HG03095 (cell line): Measurements from ENCODE around the gene HOXC6.
A peak's percentile ranks its signal among the peaks of the same experiment; 100 is the strongest.

ENCODE experiments used
- ATAC-seq: cut with Tn5 transposase; IDR thresholded peaks from one replicate; pipeline ENCODE4 v1.9.1; 2021; ENCODE audit warnings: moderate library complexity; ENCODE audit not compliant: unreplicated experiment

Gene HOXC6

GRCh38 chr12:54001283-54002187 lies 26.7 kb upstream of the HOXC6 start:
- no peak for ATAC-seq

- no peak for ATAC-seq
Observed at GRCh38 chr12:54002278-54002914, 25.8 kb upstream of the HOXC6 start.

GRCh38 chr12:54002915-54003389 lies 25.3 kb upstream of the HOXC6 start:
- no peak for ATAC-seq

GRCh38 chr12:54003625-54004024 lies 24.6 kb upstream of the HOXC6 start:
- ATAC-seq: no peak

- ATAC-seq: no peak
Observed at GRCh38 chr12:54004063-54004840, 24.0 kb upstream of the HOXC6 start.

- ATAC-seq: no peak
Observed at GRCh38 chr12:54004841-54005530, 23.3 kb upstream of the HOXC6 start.

- ATAC-seq: no peak
Observed at GRCh38 chr12:54005531-54005852, 22.7 kb upstream of the HOXC6 start.

- peak; percentile 69 for ATAC-seq
Observed at GRCh38 chr12:54005853-54006558, 22.2 kb upstream of the HOXC6 start.

GRCh38 chr12:54006559-54007220 lies 21.6 kb upstream of the HOXC6 start:
- ATAC-seq: no peak

GRCh38 chr12:54007538-54008259 lies 20.5 kb upstream of the HOXC6 start:
- ATAC-seq: no peak

- ATAC-seq: no peak
Observed at GRCh38 chr12:54008260-54008552, 20.0 kb upstream of the HOXC6 start.

GRCh38 chr12:54009171-54010052 lies 18.8 kb upstream of the HOXC6 start:
- ATAC-seq: no peak

GRCh38 chr12:54010053-54010971 lies 17.9 kb upstream of the HOXC6 start:
- ATAC-seq: no peak

- ATAC-seq: no peak
Observed at GRCh38 chr12:54010972-54011664, 17.1 kb upstream of the HOXC6 start.

GRCh38 chr12:54011665-54012532 lies 16.3 kb upstream of the HOXC6 start:
- ATAC-seq: no peak
